ENCODE data around the gene PSMB9.

The PSMB9 gene

DNA sequence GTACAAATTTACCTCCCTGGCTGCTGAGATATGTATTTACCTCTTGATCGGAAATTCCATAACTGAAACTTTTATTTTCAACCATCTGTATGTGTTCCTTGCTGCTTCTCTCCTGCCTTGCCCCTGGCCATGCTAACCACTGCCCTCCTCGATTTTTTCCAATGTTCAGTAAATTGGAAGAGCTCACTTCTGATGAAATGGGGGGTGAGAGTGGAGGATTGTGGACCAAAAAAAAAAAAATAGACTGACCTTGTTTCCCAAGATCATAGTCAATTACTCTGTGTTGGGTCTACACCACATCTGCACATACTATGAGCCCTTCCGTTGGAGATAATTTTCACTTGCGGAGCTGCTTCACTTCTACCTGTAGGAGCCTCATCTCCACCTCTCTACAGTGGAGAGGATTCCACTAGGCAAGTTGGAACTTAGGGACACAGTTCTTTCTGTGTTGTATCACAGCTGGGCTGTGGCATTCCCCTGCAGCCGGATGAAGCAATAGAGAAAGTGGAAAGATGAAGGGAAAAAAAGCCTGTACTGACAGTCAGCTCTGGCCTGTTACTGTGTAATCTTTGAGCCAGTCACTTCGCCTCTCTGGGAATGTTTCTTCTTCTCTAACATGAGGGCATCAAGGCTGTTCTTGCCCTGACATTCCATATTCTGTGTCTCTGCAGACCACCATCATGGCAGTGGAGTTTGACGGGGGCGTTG, 1.6 kb downstream of the PSMB9 start:
- H3K27ac ChIP-seq, result no peak overlapping the region
- H3K9me3 ChIP-seq, result no peaks in the 10 kb centered on the region
- H3K4me1 ChIP-seq, result peaks cover 0 to 21% (median 14%) of the 10 kb centered on the region in 4 donors
- H3K36me3 ChIP-seq, result peaks cover 3 to 23% (median 9%) of the 10 kb centered on the region in 3 donors
- H3K27me3 ChIP-seq, result no peaks in the 10 kb centered on the region
- no peak for DNase-seq
- TF ChIP-seq, protein P1, sequence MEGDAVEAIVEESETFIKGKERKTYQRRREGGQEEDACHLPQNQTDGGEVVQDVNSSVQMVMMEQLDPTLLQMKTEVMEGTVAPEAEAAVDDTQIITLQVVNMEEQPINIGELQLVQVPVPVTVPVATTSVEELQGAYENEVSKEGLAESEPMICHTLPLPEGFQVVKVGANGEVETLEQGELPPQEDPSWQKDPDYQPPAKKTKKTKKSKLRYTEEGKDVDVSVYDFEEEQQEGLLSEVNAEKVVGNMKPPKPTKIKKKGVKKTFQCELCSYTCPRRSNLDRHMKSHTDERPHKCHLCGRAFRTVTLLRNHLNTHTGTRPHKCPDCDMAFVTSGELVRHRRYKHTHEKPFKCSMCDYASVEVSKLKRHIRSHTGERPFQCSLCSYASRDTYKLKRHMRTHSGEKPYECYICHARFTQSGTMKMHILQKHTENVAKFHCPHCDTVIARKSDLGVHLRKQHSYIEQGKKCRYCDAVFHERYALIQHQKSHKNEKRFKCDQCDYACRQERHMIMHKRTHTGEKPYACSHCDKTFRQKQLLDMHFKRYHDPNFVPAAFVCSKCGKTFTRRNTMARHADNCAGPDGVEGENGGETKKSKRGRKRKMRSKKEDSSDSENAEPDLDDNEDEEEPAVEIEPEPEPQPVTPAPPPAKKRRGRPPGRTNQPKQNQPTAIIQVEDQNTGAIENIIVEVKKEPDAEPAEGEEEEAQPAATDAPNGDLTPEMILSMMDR (IDR thresholded peaks at IDR 0.05), result no peak
- intact Hi-C loops (cut with DNase I; ENCODE audit: low total_unique reads), result no loop called here
- H3K4me3 ChIP-seq, result no peak overlapping the region

DNA sequence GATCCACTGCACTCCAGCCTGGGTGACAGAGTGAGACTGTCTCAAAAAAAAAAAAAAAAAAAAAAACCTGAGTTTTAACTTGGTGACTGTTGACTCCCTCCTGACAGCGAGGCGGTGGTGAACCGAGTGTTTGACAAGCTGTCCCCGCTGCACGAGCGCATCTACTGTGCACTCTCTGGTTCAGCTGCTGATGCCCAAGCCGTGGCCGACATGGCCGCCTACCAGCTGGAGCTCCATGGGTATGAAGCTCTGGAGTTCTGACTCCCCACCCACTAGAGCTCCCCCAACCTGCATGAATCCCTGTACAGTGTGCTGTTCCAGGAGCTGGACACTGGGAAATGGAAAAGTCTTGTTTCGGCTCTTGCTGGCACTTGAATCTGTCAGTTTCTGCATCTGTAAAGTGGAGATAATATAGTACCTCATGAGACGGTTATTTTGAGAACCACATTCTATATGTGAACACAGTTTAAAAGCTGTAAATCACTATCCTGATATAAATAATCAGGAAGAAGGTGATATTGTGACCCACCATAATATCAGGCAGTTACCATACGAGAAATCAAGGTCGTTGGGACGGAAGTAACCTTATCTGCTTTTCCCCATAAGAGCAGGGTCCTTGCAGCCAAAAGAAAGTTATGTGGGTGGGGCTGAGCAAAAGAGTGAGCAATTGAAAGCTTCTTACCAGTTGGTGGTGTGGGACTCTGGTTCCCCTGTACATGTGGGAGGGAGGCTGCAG, 3.3 kb downstream of the PSMB9 start:
- Histone ChIP-seq H3K9me3 (no peaks in the 10 kb centered on the region), H3K27ac (no peak overlapping the region), H3K4me3 (no peak overlapping the region), H3K4me1 (peaks cover 0 to 14% (median 7%) of the 10 kb centered on the region in 4 donors), H3K27me3 (no peaks in the 10 kb centered on the region), H3K36me3 (peaks cover 0 to 19% (median 0%) of the 10 kb centered on the region in 3 donors)
- intact Hi-C loops (cut with DNase I; ENCODE audit: low total_unique reads), result no loop called here
- TF ChIP-seq, protein P1 (IDR thresholded peaks at IDR 0.05), result no peak
- DNase-seq, result no peak

DNA sequence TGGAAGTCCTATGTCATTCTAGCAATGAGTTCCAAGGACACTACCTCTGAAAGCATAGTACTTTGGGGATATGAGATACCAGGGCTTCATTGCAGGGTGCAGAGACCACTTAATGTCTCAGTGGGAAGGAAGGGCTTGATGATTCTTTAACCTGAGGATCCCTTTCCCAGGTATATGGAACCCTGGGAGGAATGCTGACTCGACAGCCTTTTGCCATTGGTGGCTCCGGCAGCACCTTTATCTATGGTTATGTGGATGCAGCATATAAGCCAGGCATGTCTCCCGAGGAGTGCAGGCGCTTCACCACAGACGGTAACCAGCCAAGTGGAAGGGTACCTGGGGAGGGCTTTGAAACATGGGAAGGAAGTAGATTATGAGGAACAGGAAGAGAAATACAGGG, 4.2 kb downstream of the PSMB9 start:
- intact Hi-C loops (cut with DNase I; ENCODE audit: low total_unique reads), result no loop called here
- TF ChIP-seq, protein P1 (IDR thresholded peaks at IDR 0.05), result no peak
- Histone ChIP-seq H3K36me3 (peaks cover 0 to 19% (median 0%) of the 10 kb centered on the region in 3 donors), H3K27me3 (no peaks in the 10 kb centered on the region), H3K27ac (no peak overlapping the region), H3K9me3 (no peaks in the 10 kb centered on the region), H3K4me3 (no peak overlapping the region), H3K4me1 (peaks cover 0 to 11% (median 5%) of the 10 kb centered on the region in 4 donors)
- DNase-seq, result no peak

DNA sequence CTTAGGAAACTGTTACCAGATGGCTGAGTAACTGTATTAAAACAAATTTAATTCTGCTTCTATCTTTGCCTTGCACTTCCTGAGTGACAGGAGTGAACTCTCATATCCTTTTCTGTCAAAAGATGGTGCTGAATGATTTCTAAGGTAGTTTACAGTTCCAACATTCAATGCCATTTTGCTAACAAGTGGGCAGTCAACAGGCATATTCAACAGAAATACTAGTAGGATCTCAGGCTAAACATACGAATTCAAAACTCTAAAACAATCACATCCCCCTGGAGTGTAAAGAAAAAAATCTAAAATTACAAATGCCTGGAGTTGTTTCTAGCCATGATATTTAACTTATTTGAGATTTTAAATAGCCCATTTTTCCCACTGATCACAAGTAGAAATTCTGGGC, 6.7 kb downstream of the PSMB9 start:
- no peak overlapping the region for H3K4me3 ChIP-seq
- H3K4me1 ChIP-seq, result peaks cover 0 to 4% (median 2%) of the 10 kb centered on the region in 4 donors
- H3K27me3 ChIP-seq, result no peaks in the 10 kb centered on the region
- no peak overlapping the region for H3K27ac ChIP-seq
- no peaks in the 10 kb centered on the region for H3K9me3 ChIP-seq
- TF ChIP-seq, protein P1 (IDR thresholded peaks at IDR 0.05), result no peak
- intact Hi-C loops (cut with DNase I; ENCODE audit: low total_unique reads), result no loop called here
- H3K36me3 ChIP-seq, result peaks cover 0 to 19% (median 0%) of the 10 kb centered on the region in 3 donors
- no peak for DNase-seq

DNA sequence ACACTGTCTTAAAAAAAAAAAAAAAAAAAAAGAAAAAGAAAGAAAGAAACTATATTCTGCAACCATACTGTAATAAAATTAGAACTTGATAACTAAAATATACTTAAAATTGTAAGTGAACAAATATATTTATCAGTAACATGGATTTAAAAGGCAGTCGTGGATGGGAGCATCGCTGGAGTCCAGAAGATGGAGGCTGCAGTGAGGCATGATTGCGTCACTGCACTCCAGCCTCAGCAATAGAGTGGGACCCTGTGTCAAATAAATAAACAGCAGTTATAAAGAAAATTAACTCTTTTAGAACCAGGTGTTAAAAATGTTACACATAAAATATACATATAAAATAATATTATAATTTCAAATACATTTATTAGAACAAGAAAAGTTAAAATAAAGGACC, 8.7 kb downstream of the PSMB9 start:
- Histone ChIP-seq H3K4me3 (no peak overlapping the region), H3K27ac (no peak overlapping the region), H3K27me3 (no peaks in the 10 kb centered on the region), H3K4me1 (peaks cover 0 to 4% (median 2%) of the 10 kb centered on the region in 4 donors), H3K36me3 (peaks cover 0 to 17% (median 0%) of the 10 kb centered on the region in 3 donors), H3K9me3 (no peaks in the 10 kb centered on the region)
- TF ChIP-seq, protein P1 (IDR thresholded peaks at IDR 0.05), result no peak
- DNase-seq, result no peak
- intact Hi-C loops (cut with DNase I; ENCODE audit: low total_unique reads), result no loop called here
